Endothelial cell of umbilical vein (primary cell): ENCODE data around the gene PRMT7. TPM values are rescaled to one million over a fixed set of nuclear protein-coding genes. Genes with fewer than 3 reads are reported as not detected.

Experiments used
- BruUV-seq: library from RNA; stranded (reverse); fragments of 400-500 nt; replicated peaks from 2 replicates; lab custom pipeline; 2021; lab: Mats Ljungman, UMichigan
- CTCF ChIA-PET: fragments of 300-600, 350-600 bp; sonication (Branson Sonifier 250); formaldehyde crosslinking; loops from one replicate; lab custom pipeline; 2021; ENCODE audit warnings: antibody characterized with exemption, inconsistent platforms; lab: Charles Lee
- POLR2A ChIA-PET: fragments of 300-600, 350-600 bp; sonication (Branson Sonifier 250); formaldehyde crosslinking; loops from one replicate; lab custom pipeline; 2021; ENCODE audit warnings: antibody characterized with exemption, inconsistent platforms; lab: Charles Lee
- DNase-seq: peaks from one replicate; pipeline ENCODE4 v3.0.0-alpha.2; 2011; ENCODE audit warnings: low read depth, low spot score
- FAIRE-seq: peaks from 2 replicates; lab custom pipeline; 2011; peaks lifted over from hg19 to GRCh38; lab: Jason Lieb, UNC
- H2AFZ ChIP-seq: 2 replicates; pipeline ENCODE4 v1.6.0; 2012; ENCODE audit warnings: low read depth, low read length, control low read depth, inconsistent platforms
- H3K27ac ChIP-seq: 2 replicates; pipeline ENCODE4 v1.5.1; 2011; ENCODE audit warnings: low read depth, mild to moderate bottlenecking, control low read depth, low read length, moderate library complexity; ENCODE audit not compliant: insufficient read depth
- H3K27me3 ChIP-seq, 2 experiments: 2 replicates each; pipeline versions ENCODE4 v1.6.0 to v1.6.1; 2011; ENCODE audit warnings: low read length in 2 of 2, mixed read lengths in 1 of 2; ENCODE audit not compliant: control insufficient read depth in 2 of 2, insufficient read depth in 2 of 2
- H3K36me3 ChIP-seq, 2 experiments: 2 replicates in 1 of 2; 3 replicates in 1 of 2; pipeline ENCODE4 v1.5.1; 2011; ENCODE audit warnings: low read length in 2 of 2, mild to moderate bottlenecking in 1 of 2, moderate library complexity in 1 of 2; ENCODE audit not compliant: control insufficient read depth in 2 of 2, insufficient read depth in 2 of 2; ENCODE audit errors: extremely low read depth in 1 of 2
- H3K4me1 ChIP-seq: 3 replicates; pipeline ENCODE4 v1.5.1; 2011; ENCODE audit warnings: mild to moderate bottlenecking, low read length; ENCODE audit not compliant: control insufficient read depth, insufficient read depth; ENCODE audit errors: extremely low read depth
- H3K4me2 ChIP-seq: 2 replicates; pipeline ENCODE4 v1.6.1; 2011; ENCODE audit warnings: low read length, control low read depth, mixed read lengths; ENCODE audit not compliant: insufficient read depth
- H3K4me3 ChIP-seq, 3 experiments: fragments of 200-600 bp in 1 of 3; sonication (generic), shearing (Covaris generic) in 1 of 3; replicated peaks in 1 of 3; 2 replicates each; pipeline ENCODE4 v1.5.1; 2011 to 2016; ENCODE audit warnings: control low read depth in 3 of 3, low read length in 3 of 3, mild to moderate bottlenecking in 2 of 3, inconsistent platforms in 1 of 3, low read depth in 1 of 3, moderate library complexity in 1 of 3; ENCODE audit not compliant: insufficient read depth in 1 of 3
- H3K79me2 ChIP-seq: 2 replicates; pipeline ENCODE4 v1.6.0; 2012; ENCODE audit warnings: low read length, inconsistent platforms; ENCODE audit not compliant: control insufficient read depth, insufficient read depth
- H3K9ac ChIP-seq: replicated peaks from 2 replicates; pipeline ENCODE3; 2011; ENCODE audit warnings: low read length, control low read depth; ENCODE audit not compliant: insufficient read depth; ENCODE audit errors: extremely low read depth
- H3K9me1 ChIP-seq: replicated peaks from 3 replicates; pipeline ENCODE4 v1.6.0; 2011; ENCODE audit warnings: mild to moderate bottlenecking, low read length; ENCODE audit not compliant: control insufficient read depth, insufficient read depth; ENCODE audit errors: extremely low read depth
- H3K9me3 ChIP-seq: replicated peaks from 2 replicates; pipeline ENCODE4 v1.5.1; 2012; ENCODE audit warnings: low read length, inconsistent platforms; ENCODE audit not compliant: control insufficient read depth, insufficient read depth
- H4K20me1 ChIP-seq: replicated peaks from 2 replicates; pipeline ENCODE3; 2011; ENCODE audit warnings: mild to moderate bottlenecking, low read length; ENCODE audit not compliant: control insufficient read depth, insufficient read depth; ENCODE audit errors: extremely low read depth
- CTCF ChIP-seq, 2 donors: IDR thresholded peaks; 1 replicate in 1 of 2; 2 replicates in 1 of 2; pipeline ENCODE4 v1.5.1; 2011; ENCODE audit warnings: low read length in 2 of 2, mild to moderate bottlenecking in 2 of 2, moderate library complexity in 2 of 2, control low read depth in 1 of 2, inconsistent platforms in 1 of 2, low read depth in 1 of 2; ENCODE audit not compliant: insufficient read depth in 1 of 2; ENCODE audit errors: extremely low read depth in 1 of 2
- EZH2 ChIP-seq: IDR thresholded peaks from 2 replicates; pipeline ENCODE4 v1.6.1; 2012; ENCODE audit warnings: borderline replicate concordance, low read depth, mild to moderate bottlenecking, moderate library complexity, low read length, inconsistent platforms; ENCODE audit not compliant: severe bottlenecking
- FOS ChIP-seq: IDR thresholded peaks from 2 replicates; pipeline ENCODE4 v1.6.1; 2011; ENCODE audit warnings: mild to moderate bottlenecking, low read length, moderate library complexity, borderline replicate concordance; ENCODE audit not compliant: insufficient read depth
- GATA2 ChIP-seq: IDR thresholded peaks from 2 replicates; pipeline ENCODE4 v1.7.0; 2011; ENCODE audit warnings: low read depth, mild to moderate bottlenecking, moderate library complexity, mixed read lengths, low read length; ENCODE audit not compliant: insufficient read length, insufficient read depth
- JUN ChIP-seq: IDR thresholded peaks from 2 replicates; pipeline ENCODE4 v1.6.1; 2011; ENCODE audit warnings: borderline replicate concordance, low read depth; ENCODE audit not compliant: insufficient read length, insufficient read depth
- MAX ChIP-seq: IDR thresholded peaks from 2 replicates; pipeline ENCODE4 v1.6.1; 2011; ENCODE audit not compliant: insufficient read depth, insufficient read length
- MYC ChIP-seq: IDR thresholded peaks from one replicate; pipeline ENCODE4 v1.6.1; 2011; ENCODE audit warnings: mild to moderate bottlenecking, low read depth, low read length
- POLR2A ChIP-seq: IDR thresholded peaks from 2 replicates; pipeline ENCODE4 v1.6.1; 2012; ENCODE audit warnings: low read depth, mild to moderate bottlenecking, control low read depth, low read length
- POLR2AphosphoS5 ChIP-seq: IDR thresholded peaks from 2 replicates; pipeline ENCODE4 v1.6.1; 2012; ENCODE audit warnings: low read depth, mild to moderate bottlenecking, control low read depth, low read length, moderate library complexity; ENCODE audit not compliant: insufficient read depth
- dilution Hi-C: fragments of 300-500 bp; cut with MboI; formaldehyde crosslinking; loops from one replicate; pipeline ENCODE4 v1.15.0; 2019; ENCODE audit warnings: low sequenced_read_pairs; ENCODE audit not compliant: extremely low pct_ligation_motif_present
- intact Hi-C: fragments of 100-400 bp; cut with micrococcal nuclease; formaldehyde crosslinking; loops from one replicate; pipeline ENCODE4 v1.10.0; 2022
- polyA plus RNA-seq, 4 experiments: library from polyadenylated mRNA; depleted of rRNA in 3 of 4; stranded (reverse) in 3 of 4; unstranded in 1 of 4; fragments of >200 nt; gene quantifications; 2 replicates each; pipeline versions ENCODE4 v1.2.1 to v1.2.3, GENCODE V29; 2011 to 2012; ENCODE audit warnings: missing spikeins in 1 of 4
- total RNA-seq: library from RNA; stranded (reverse); gene quantifications from 2 replicates; pipeline ENCODE4 v1.2.3, GENCODE V29; 2021

PRMT7 gene
- total and polyA plus RNA-seq, 2 donors (not counting 3 experiments of a cell fraction or from before 2014, with no cell fraction given), result 43.4 to 57.9 TPM

DNA sequence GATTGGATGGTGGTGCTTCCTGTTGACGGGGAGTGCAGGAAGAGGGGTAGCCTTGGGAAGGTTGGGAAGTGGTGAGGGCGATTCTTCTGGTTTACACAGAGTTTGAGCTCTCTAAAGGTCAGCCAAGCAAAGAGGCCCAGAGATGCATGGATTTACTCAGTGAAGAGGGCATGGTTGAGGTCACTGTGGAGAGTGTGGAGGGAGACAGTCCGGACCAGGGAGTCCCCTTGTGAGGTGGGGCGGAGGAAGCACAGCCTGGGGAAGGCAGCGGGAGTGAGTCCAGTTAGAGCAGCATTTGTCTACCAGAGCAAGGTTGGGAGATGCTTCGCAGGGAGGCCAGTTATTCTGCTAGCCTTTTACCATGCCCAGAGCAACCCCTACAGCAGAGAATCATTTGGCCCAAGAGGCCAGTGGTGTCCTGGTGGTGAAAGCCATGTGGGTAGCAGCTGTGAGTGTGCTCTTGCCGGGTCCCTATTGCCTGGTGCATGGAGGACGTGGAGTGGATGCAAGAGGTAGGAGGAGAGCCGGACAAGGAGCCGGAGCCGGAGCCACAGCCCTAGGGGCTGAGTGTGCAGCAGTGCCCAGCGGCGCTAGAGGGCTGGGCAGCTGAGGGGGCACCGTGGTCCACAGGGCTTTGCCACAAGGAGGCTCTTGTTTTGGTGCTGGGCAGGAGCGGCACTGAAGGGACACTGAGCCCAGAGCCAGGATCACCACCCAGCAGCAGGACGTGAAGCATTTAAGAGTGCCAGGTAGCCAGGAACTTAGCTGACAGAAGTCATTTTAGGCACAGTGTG lies 27.7 kb downstream of the PRMT7 start:
- H4K20me1 ChIP-seq, result no peaks in the 10 kb centered on the region
- no peak for FAIRE-seq
- no peak overlapping the region for H3K4me2 ChIP-seq
- no peak overlapping the region for H3K9ac ChIP-seq
- BruUV-seq, result no TSS peak
- POLR2A ChIA-PET, result no interaction called here
- intact Hi-C loops (no loop called here), dilution Hi-C loops (no loop called here)
- H3K4me3 ChIP-seq, result no peak overlapping the region
- no peaks in the 10 kb centered on the region for H3K4me1 ChIP-seq
- CTCF ChIA-PET, result interaction anchor here (0.6 kb wide), 1 partner anchor 348 kb away, joined by 4 read pairs; no protein-coding TSS in a partner anchor
- H2AFZ ChIP-seq, result no peak overlapping the region
- DNase-seq, result no peak
- no peak overlapping the region for H3K27ac ChIP-seq
- H3K27me3 ChIP-seq, result no peaks in the 10 kb centered on the region
- H3K36me3 ChIP-seq, result peaks cover 5 to 34% of the 10 kb centered on the region in 2 experiments
- no peaks in the 10 kb centered on the region for H3K9me3 ChIP-seq
- H3K79me2 ChIP-seq, result no peaks in the 10 kb centered on the region
- TF ChIP-seq EZH2, result no peak
- TF ChIP-seq GATA2, result no peak
- TF ChIP-seq MYC, result no peak
- TF ChIP-seq FOS, result no peak
- TF ChIP-seq MAX, result no peak
- no peak for TF ChIP-seq JUN
- no peak for TF ChIP-seq POLR2A
- TF ChIP-seq POLR2AphosphoS5, result no peak
- TF ChIP-seq CTCF (IDR thresholded peaks at IDR 0.05; ENCODE audit: extremely low read depth in 1 of 2, insufficient read depth in 1 of 2, low read depth in 1 of 2, low read length in 2 of 2), result no peak
- no peaks in the 10 kb centered on the region for H3K9me1 ChIP-seq
